ENCODE results near the gene OR5B2. TPM values are rescaled to one million over a fixed set of nuclear protein-coding genes. Genes with fewer than 3 reads are reported as not detected.

Gene OR5B2
- total and polyA plus RNA-seq, 4 donors = not detected

GRCh38 chr11:58392746-58393145 lies 35.2 kb downstream of the OR5B2 start:
- Histone ChIP-seq H3K4me1 (ENCODE audit: control insufficient read depth in 5 of 5, insufficient read depth in 5 of 5, low read length in 5 of 5) (no peaks in the 10 kb centered on the region), H3K9ac (ENCODE audit: insufficient read depth in 1 of 2, low read length in 2 of 2) (no peak overlapping the region), H3K27ac (ENCODE audit: low read depth in 1 of 2, low read length in 1 of 2) (no peak overlapping the region), H3K9me3 (ENCODE audit: control insufficient read depth in 4 of 4, insufficient read depth in 3 of 4, low read length in 3 of 4) (peaks cover 0 to 4% (median under 1%) of the 10 kb centered on the region in 4 donors), H3K27me3 (ENCODE audit: control insufficient read depth in 3 of 3, insufficient read depth in 3 of 3, low read length in 2 of 3) (no peaks in the 10 kb centered on the region), H3K36me3 (ENCODE audit: control insufficient read depth in 4 of 4, insufficient read depth in 4 of 4, low read length in 4 of 4) (no peaks in the 10 kb centered on the region), H3K4me3 (no peak overlapping the region)
- TF ChIP-seq CTCF (IDR thresholded peaks at IDR 0.05; ENCODE audit: control extremely low read depth, extremely low read depth) = no peak
- 50 to 72% methylated on average over 1 of the region's 1 CpG for WGBS, 2 donors
- DNase-seq (no peak), ATAC-seq (ENCODE audit: insufficient read depth, low FRiP score) (no peak)

- H3K36me3 ChIP-seq (ENCODE audit: control insufficient read depth in 4 of 4, insufficient read depth in 4 of 4, low read length in 4 of 4) = no peaks in the 10 kb centered on the region
- H3K9me3 ChIP-seq (ENCODE audit: control insufficient read depth in 4 of 4, insufficient read depth in 3 of 4, low read length in 3 of 4) = peaks cover 0 to 4% (median under 1%) of the 10 kb centered on the region in 4 donors
- no peak overlapping the region for H3K9ac ChIP-seq (ENCODE audit: insufficient read depth in 1 of 2, low read length in 2 of 2)
- H3K27ac ChIP-seq (ENCODE audit: low read depth in 1 of 2, low read length in 1 of 2) = no peak overlapping the region
- no peak overlapping the region for H3K4me3 ChIP-seq
- WGBS, 2 donors = 93 to 100% methylated on average over 1 of the region's 1 CpG
- ATAC-seq (ENCODE audit: insufficient read depth, low FRiP score) (no peak), DNase-seq (no peak)
- H3K27me3 ChIP-seq (ENCODE audit: control insufficient read depth in 3 of 3, insufficient read depth in 3 of 3, low read length in 2 of 3) = no peaks in the 10 kb centered on the region
- no peaks in the 10 kb centered on the region for H3K4me1 ChIP-seq (ENCODE audit: control insufficient read depth in 5 of 5, insufficient read depth in 5 of 5, low read length in 5 of 5)
- TF ChIP-seq CTCF (IDR thresholded peaks at IDR 0.05; ENCODE audit: control extremely low read depth, extremely low read depth) = no peak
These were observed 36.0 kb downstream of the OR5B2 start for GRCh38 chr11:58391879-58392278.

GRCh38 chr11:58390551-58391063 lies 37.3 kb downstream of the OR5B2 start:
- no peaks in the 10 kb centered on the region for H3K4me1 ChIP-seq (ENCODE audit: control insufficient read depth in 5 of 5, insufficient read depth in 5 of 5, low read length in 5 of 5)
- TF ChIP-seq CTCF (IDR thresholded peaks at IDR 0.05; ENCODE audit: control extremely low read depth, extremely low read depth) = no peak
- peaks cover 0 to 4% (median under 1%) of the 10 kb centered on the region in 4 donors for H3K9me3 ChIP-seq (ENCODE audit: control insufficient read depth in 4 of 4, insufficient read depth in 3 of 4, low read length in 3 of 4)
- WGBS, 2 donors = 85 to 92% methylated on average over 15 to 18 of the region's 18 CpGs
- no peak for DNase-seq
- no peaks in the 10 kb centered on the region for H3K27me3 ChIP-seq (ENCODE audit: control insufficient read depth in 3 of 3, insufficient read depth in 3 of 3, low read length in 2 of 3)
- no peaks in the 10 kb centered on the region for H3K36me3 ChIP-seq (ENCODE audit: control insufficient read depth in 4 of 4, insufficient read depth in 4 of 4, low read length in 4 of 4)
- no peak for ATAC-seq (ENCODE audit: insufficient read depth, low FRiP score)
- H3K27ac ChIP-seq (ENCODE audit: low read depth in 1 of 2, low read length in 1 of 2) = no peak overlapping the region
- H3K9ac ChIP-seq (ENCODE audit: insufficient read depth in 1 of 2, low read length in 2 of 2) = no peak overlapping the region
- H3K4me3 ChIP-seq = no peak overlapping the region

Other genes starting within 250 kb of the OR5B2 start
- gene OR9Q2, start 239.1 kb downstream of the OR5B2 start, total RNA-seq = not detected
- gene OR9Q2, start 239.1 kb downstream of the OR5B2 start, polyA plus RNA-seq = not detected
- not detected for gene OR1S2, start 224.0 kb downstream of the OR5B2 start, total RNA-seq
- not detected for gene OR1S2, start 224.0 kb downstream of the OR5B2 start, polyA plus RNA-seq
- not detected for gene OR1S1, start 215.4 kb downstream of the OR5B2 start, total RNA-seq
- not detected for gene OR1S1, start 215.4 kb downstream of the OR5B2 start, polyA plus RNA-seq
- not detected for gene OR10Q1, start 199.2 kb downstream of the OR5B2 start, total RNA-seq
- gene OR10Q1, start 199.2 kb downstream of the OR5B2 start, polyA plus RNA-seq = under 1 TPM in 1 of 2 donors, not detected in 1; 0.05 TPM
- gene OR10W1, start 159.9 kb downstream of the OR5B2 start, total RNA-seq = under 1 TPM in 1 of 2 donors, not detected in 1; 0.34 TPM
- gene OR10W1, start 159.9 kb downstream of the OR5B2 start, polyA plus RNA-seq = not detected
- not detected for gene OR5B17, start 69.1 kb downstream of the OR5B2 start, total RNA-seq
- gene OR5B17, start 69.1 kb downstream of the OR5B2 start, polyA plus RNA-seq = not detected
- gene OR5B3, start 21.2 kb downstream of the OR5B2 start, total RNA-seq = not detected
- not detected for gene OR5B3, start 21.2 kb downstream of the OR5B2 start, polyA plus RNA-seq
- gene OR5B12, start 14.1 kb upstream of the OR5B2 start, total RNA-seq = not detected
- not detected for gene OR5B12, start 14.1 kb upstream of the OR5B2 start, polyA plus RNA-seq
- under 1 TPM in 1 of 2 donors, not detected in 1; 0.31 TPM for gene OR5B21, start 80.0 kb upstream of the OR5B2 start, total RNA-seq
- not detected for gene OR5B21, start 80.0 kb upstream of the OR5B2 start, polyA plus RNA-seq
- gene LPXN, start 147.7 kb upstream of the OR5B2 start, total RNA-seq = 10 to 100 TPM in 1 of 2 donors, 1 to 10 TPM in 1; 9.3 to 31.3 TPM
- gene LPXN, start 147.7 kb upstream of the OR5B2 start, polyA plus RNA-seq = 10 to 100 TPM; 20.4 to 35.0 TPM
- gene ZFP91, start 150.9 kb upstream of the OR5B2 start, total RNA-seq = 10 to 100 TPM; 39.1 to 47.0 TPM
- gene ZFP91, start 150.9 kb upstream of the OR5B2 start, polyA plus RNA-seq = 10 to 100 TPM; 11.1 to 23.4 TPM
- gene CNTF, start 194.5 kb upstream of the OR5B2 start, total RNA-seq = 1 to 10 TPM; 1.3 to 2.0 TPM
- gene CNTF, start 194.5 kb upstream of the OR5B2 start, polyA plus RNA-seq = under 1 TPM; 0.28 to 0.80 TPM